Trophoblast cell (in vitro differentiated cells and primary cell): Measurements from ENCODE around the gene GPR137B.

Source experiments
- DNase-seq, 2 donors: peaks; one replicate each; pipeline ENCODE4 v3.0.0-alpha.2; 2016
- H2AFZ ChIP-seq: 2 replicates; pipeline ENCODE4 v1.6.1; 2013; ENCODE audit warnings: low read length, moderate library complexity, mild to moderate bottlenecking; ENCODE audit not compliant: insufficient read depth, poor library complexity
- H2AK5ac ChIP-seq: 2 replicates; pipeline ENCODE4 v1.6.1; 2013; ENCODE audit warnings: mild to moderate bottlenecking, low read length
- H2BK120ac ChIP-seq: 2 replicates; pipeline ENCODE4 v1.6.1; 2013; ENCODE audit warnings: low read length, mild to moderate bottlenecking, moderate library complexity; ENCODE audit not compliant: insufficient read depth, poor library complexity
- H2BK12ac ChIP-seq: 2 replicates; pipeline ENCODE4 v1.6.1; 2013; ENCODE audit warnings: mild to moderate bottlenecking, low read length, moderate library complexity
- H2BK5ac ChIP-seq: 2 replicates; pipeline ENCODE4 v1.6.1; 2013; ENCODE audit warnings: low read length, low read depth, moderate library complexity, mild to moderate bottlenecking; ENCODE audit not compliant: poor library complexity
- H3K14ac ChIP-seq: 2 replicates; pipeline ENCODE4 v1.6.1; 2013; ENCODE audit warnings: mild to moderate bottlenecking, low read length
- H3K18ac ChIP-seq: 2 replicates; pipeline ENCODE4 v1.6.1; 2013; ENCODE audit warnings: mild to moderate bottlenecking, low read length
- H3K23ac ChIP-seq: 2 replicates; pipeline ENCODE4 v1.6.1; 2013; ENCODE audit warnings: low read length
- H3K27ac ChIP-seq: 2 replicates; pipeline ENCODE4 v1.5.1; 2013; ENCODE audit warnings: low read depth, mild to moderate bottlenecking, inconsistent platforms, low read length, moderate library complexity
- H3K27me3 ChIP-seq: 2 replicates; pipeline ENCODE4 v1.6.1; 2013; ENCODE audit warnings: inconsistent platforms, mild to moderate bottlenecking, low read length, moderate library complexity; ENCODE audit not compliant: insufficient read depth
- H3K36me3 ChIP-seq, 2 experiments: 1 replicate in 1 of 2; 2 replicates in 1 of 2; pipeline ENCODE4 v1.6.1; 2013; ENCODE audit warnings: low read length in 2 of 2, mild to moderate bottlenecking in 2 of 2, moderate library complexity in 1 of 2; ENCODE audit not compliant: insufficient read depth in 2 of 2, control insufficient read depth in 1 of 2
- H3K4ac ChIP-seq: 2 replicates; pipeline ENCODE4 v1.6.1; 2013; ENCODE audit warnings: low read depth, mild to moderate bottlenecking, low read length, moderate library complexity
- H3K4me1 ChIP-seq, 2 experiments: 1 replicate in 1 of 2; 2 replicates in 1 of 2; pipeline ENCODE4 v1.6.1; 2013; ENCODE audit warnings: low read length in 2 of 2, mild to moderate bottlenecking in 2 of 2, moderate library complexity in 1 of 2; ENCODE audit not compliant: insufficient read depth in 2 of 2, control insufficient read depth in 1 of 2
- H3K4me2 ChIP-seq: 2 replicates; pipeline ENCODE4 v1.6.1; 2013; ENCODE audit warnings: inconsistent platforms, mild to moderate bottlenecking, low read length, moderate library complexity
- H3K4me3 ChIP-seq: 2 replicates; pipeline ENCODE4 v1.5.1; 2013; ENCODE audit warnings: mild to moderate bottlenecking, low read depth, low read length, inconsistent platforms
- H3K79me1 ChIP-seq: one replicate; pipeline ENCODE4 v1.6.1; 2013; ENCODE audit warnings: low read length
- H3K79me2 ChIP-seq: 2 replicates; pipeline ENCODE4 v1.6.1; 2013; ENCODE audit warnings: low read length, mild to moderate bottlenecking; ENCODE audit not compliant: control insufficient read depth, insufficient read depth, poor library complexity
- H3K9ac ChIP-seq: 2 replicates; pipeline ENCODE4 v1.6.1; 2013; ENCODE audit warnings: mild to moderate bottlenecking, low read length
- H3K9me3 ChIP-seq: 2 replicates; pipeline ENCODE4 v1.6.1; 2013; ENCODE audit warnings: low read depth, mild to moderate bottlenecking, control low read depth, inconsistent platforms, low read length; ENCODE audit not compliant: insufficient read depth
- H4K12ac ChIP-seq: 2 replicates; pipeline ENCODE4 v1.6.1; 2013; ENCODE audit warnings: low read depth, mild to moderate bottlenecking, low read length, moderate library complexity
- H4K8ac ChIP-seq: 2 replicates; pipeline ENCODE4 v1.6.1; 2013; ENCODE audit warnings: low read depth, mild to moderate bottlenecking, low read length, moderate library complexity
- H4K91ac ChIP-seq: one replicate; pipeline ENCODE4 v1.6.1; 2013; ENCODE audit warnings: low read depth, mild to moderate bottlenecking, low read length, moderate library complexity
- WGBS: extraction: QIAGEN DNeasy Blood & Tissue Kit; methylation state at CpG from one replicate; pipeline ENCODE4 v1.1.7; 2013; ENCODE audit warnings: missing lambda C conversion rate; ENCODE audit not compliant: insufficient read length, insufficient coverage; ENCODE audit errors: extremely low coverage; 5-methylcytosine and 5-hydroxymethylcytosine counted together

The GPR137B gene

GRCh38 chr1:236253119-236253518 is 110.8 kb downstream of the GPR137B start:
- Histone ChIP-seq H2AK5ac (no peak overlapping the region), H3K79me2 (no peaks in the 10 kb centered on the region), H2BK5ac (no peak overlapping the region), H3K23ac (no peak overlapping the region), H2BK120ac (no peak overlapping the region), H3K4me2 (no peak overlapping the region), H4K91ac (no peak overlapping the region), H3K79me1 (no peaks in the 10 kb centered on the region), H3K27me3 (no peaks in the 10 kb centered on the region), H3K27ac (no peak overlapping the region), H3K9ac (no peak overlapping the region), H3K4me1 (no peaks in the 10 kb centered on the region), H2AFZ (no peak overlapping the region), H3K36me3 (no peaks in the 10 kb centered on the region), H4K12ac (no peak overlapping the region), H4K8ac (no peak overlapping the region), H3K9me3 (no peaks in the 10 kb centered on the region), H3K4ac (no peak overlapping the region), H3K18ac (no peak overlapping the region), H3K14ac (no peak overlapping the region), H3K4me3 (no peak overlapping the region), H2BK12ac (no peak overlapping the region)
- WGBS: no CpG with 5 or more reads among the region's 1 CpG
- no peak for DNase-seq

DNA sequence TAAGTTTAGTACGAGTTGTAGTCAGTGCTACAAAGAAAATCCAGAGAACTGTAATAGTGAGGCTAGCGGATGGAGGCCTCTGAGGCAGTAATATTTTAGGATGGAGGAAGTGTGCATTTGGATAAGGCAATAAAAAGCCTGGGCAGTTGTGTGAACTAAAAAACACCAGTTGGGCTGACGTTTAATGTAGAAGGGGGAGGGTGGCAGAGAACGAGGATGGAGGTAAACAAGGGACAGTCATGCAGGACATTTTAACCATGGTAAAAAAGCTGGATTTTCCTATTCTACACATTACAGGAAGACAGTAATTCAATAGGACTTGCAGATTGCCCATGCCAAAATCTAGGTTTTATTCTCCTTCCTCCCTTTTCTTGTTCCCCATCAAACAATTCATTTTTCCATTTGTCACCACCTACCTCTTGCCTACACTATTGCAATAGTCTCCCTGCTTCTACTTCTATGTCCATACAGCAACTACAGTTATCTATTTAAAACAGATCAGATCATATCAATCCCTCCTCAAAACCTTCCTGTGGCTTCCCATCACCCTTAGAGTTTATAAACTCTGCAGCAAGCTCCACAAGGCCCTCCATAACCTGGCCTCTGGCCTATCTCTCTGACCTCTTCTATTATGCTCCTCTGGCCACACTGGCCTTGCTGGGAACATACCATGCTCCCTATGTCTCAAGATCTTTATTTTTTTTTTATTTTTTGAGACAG is 111.7 kb downstream of the GPR137B start:
- no peak overlapping the region for H3K4ac ChIP-seq
- no peak overlapping the region for H4K12ac ChIP-seq
- H3K23ac ChIP-seq: no peak overlapping the region
- DNase-seq: no peak
- no peak overlapping the region for H3K9ac ChIP-seq
- no peak overlapping the region for H4K91ac ChIP-seq
- no peak overlapping the region for H3K18ac ChIP-seq
- no peak overlapping the region for H3K14ac ChIP-seq
- H4K8ac ChIP-seq: no peak overlapping the region
- H2BK12ac ChIP-seq: no peak overlapping the region
- no peak overlapping the region for H2BK5ac ChIP-seq
- H3K36me3 ChIP-seq: no peaks in the 10 kb centered on the region
- no peak overlapping the region for H3K27ac ChIP-seq
- no peaks in the 10 kb centered on the region for H3K79me1 ChIP-seq
- H3K4me2 ChIP-seq: no peak overlapping the region
- H3K4me3 ChIP-seq: no peak overlapping the region
- H2AK5ac ChIP-seq: no peak overlapping the region
- WGBS: no CpG with 5 or more reads among the region's 4 CpGs
- H3K9me3 ChIP-seq: no peaks in the 10 kb centered on the region
- H3K27me3 ChIP-seq: no peaks in the 10 kb centered on the region
- H3K4me1 ChIP-seq: no peaks in the 10 kb centered on the region
- H3K79me2 ChIP-seq: no peaks in the 10 kb centered on the region
- H2AFZ ChIP-seq: no peak overlapping the region
- H2BK120ac ChIP-seq: no peak overlapping the region

- Histone ChIP-seq H2AK5ac (no peak overlapping the region), H3K4ac (no peak overlapping the region), H2BK5ac (no peak overlapping the region), H2BK120ac (no peak overlapping the region), H3K27me3 (no peaks in the 10 kb centered on the region), H3K4me3 (no peak overlapping the region), H4K91ac (no peak overlapping the region), H3K79me2 (no peaks in the 10 kb centered on the region), H3K4me1 (no peaks in the 10 kb centered on the region), H3K27ac (no peak overlapping the region), H4K8ac (no peak overlapping the region), H3K9ac (no peak overlapping the region), H3K23ac (no peak overlapping the region), H3K4me2 (no peak overlapping the region), H3K18ac (no peak overlapping the region), H3K9me3 (no peaks in the 10 kb centered on the region), H2BK12ac (no peak overlapping the region), H4K12ac (no peak overlapping the region), H3K14ac (no peak overlapping the region), H3K36me3 (no peaks in the 10 kb centered on the region), H2AFZ (no peak overlapping the region), H3K79me1 (no peaks in the 10 kb centered on the region)
- DNase-seq: no peak
Measured at GRCh38 chr1:236257216-236257615, 114.9 kb downstream of the GPR137B start.

- no CpG with 5 or more reads among the region's 4 CpGs for WGBS
Measured at GRCh38 chr1:236258114-236258622, 115.8 kb downstream of the GPR137B start.

More at GRCh38 chr1:236258114-236258622, 115.8 kb downstream of the GPR137B start:
- Histone ChIP-seq H3K14ac (no peak overlapping the region), H3K27ac (no peak overlapping the region), H4K8ac (no peak overlapping the region), H3K4me2 (no peak overlapping the region), H3K27me3 (no peaks in the 10 kb centered on the region), H3K36me3 (no peaks in the 10 kb centered on the region), H3K79me2 (no peaks in the 10 kb centered on the region), H2AFZ (no peak overlapping the region), H3K9me3 (no peaks in the 10 kb centered on the region), H3K23ac (no peak overlapping the region), H3K4me1 (no peaks in the 10 kb centered on the region), H2BK120ac (no peak overlapping the region), H3K9ac (no peak overlapping the region), H3K4ac (no peak overlapping the region), H4K91ac (no peak overlapping the region), H3K18ac (no peak overlapping the region), H4K12ac (no peak overlapping the region), H2BK12ac (no peak overlapping the region), H3K4me3 (no peak overlapping the region), H2AK5ac (no peak overlapping the region), H3K79me1 (no peaks in the 10 kb centered on the region), H2BK5ac (no peak overlapping the region)
- no peak for DNase-seq
